Skeletal muscle cell (primary cell): ENCODE results near the gene MSI2.

Experiments
- DNase-seq: peaks from one replicate; pipeline ENCODE4 v3.0.0-alpha.2; 2010; ENCODE audit warnings: low read depth
- H3K4me3 ChIP-seq: 2 replicates; pipeline ENCODE4 v1.5.1; 2011; ENCODE audit warnings: low read depth, mild to moderate bottlenecking, control low read depth, low read length, moderate library complexity

Gene MSI2

DNA sequence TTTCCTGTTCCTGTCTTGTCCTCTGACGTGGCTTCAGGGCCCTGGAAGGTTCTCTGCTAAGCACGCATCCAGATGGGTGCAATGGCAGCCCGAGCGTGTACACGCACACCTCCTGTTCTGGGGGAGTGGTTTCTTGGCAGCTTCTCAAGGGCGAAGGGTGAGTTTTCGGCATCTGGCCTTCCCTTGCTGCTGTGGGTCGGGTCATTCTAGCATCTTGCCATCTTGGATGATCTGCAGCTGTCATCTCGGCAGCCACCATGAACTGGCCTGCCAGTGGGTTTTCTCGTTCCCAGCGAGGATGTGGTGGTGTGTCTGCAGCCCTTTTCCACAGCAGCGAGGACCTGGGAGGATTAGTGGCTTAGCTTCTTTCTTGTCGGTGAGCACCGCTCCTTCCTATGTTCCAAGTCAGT, 10.6 kb downstream of the MSI2 start:
- DNase-seq, result no peak

DNA sequence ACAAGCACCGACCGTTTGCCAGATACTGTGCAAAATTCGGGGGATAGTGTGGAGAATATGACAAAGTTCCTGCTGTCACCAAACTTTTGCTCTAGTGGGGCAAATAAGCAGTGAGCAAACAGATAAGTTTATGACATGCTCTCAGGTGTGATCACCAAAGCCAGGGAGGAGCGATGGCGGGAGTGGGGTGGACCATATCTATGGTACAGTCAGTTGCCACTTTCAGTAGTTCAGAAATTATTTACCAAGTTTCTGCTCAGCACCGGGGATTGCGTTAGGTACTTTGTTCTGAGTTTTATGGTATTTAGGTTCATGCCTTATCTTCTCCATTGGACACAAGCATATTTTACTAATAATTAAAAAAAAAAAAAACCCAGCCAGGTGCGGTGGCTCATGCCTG, 11.9 kb downstream of the MSI2 start:
- H3K4me3 ChIP-seq, result no peak overlapping the region
- no peak for DNase-seq

More for the DNA sequence above, 10.6 kb downstream of the MSI2 start:
- H3K4me3 ChIP-seq, result no peak overlapping the region

DNA sequence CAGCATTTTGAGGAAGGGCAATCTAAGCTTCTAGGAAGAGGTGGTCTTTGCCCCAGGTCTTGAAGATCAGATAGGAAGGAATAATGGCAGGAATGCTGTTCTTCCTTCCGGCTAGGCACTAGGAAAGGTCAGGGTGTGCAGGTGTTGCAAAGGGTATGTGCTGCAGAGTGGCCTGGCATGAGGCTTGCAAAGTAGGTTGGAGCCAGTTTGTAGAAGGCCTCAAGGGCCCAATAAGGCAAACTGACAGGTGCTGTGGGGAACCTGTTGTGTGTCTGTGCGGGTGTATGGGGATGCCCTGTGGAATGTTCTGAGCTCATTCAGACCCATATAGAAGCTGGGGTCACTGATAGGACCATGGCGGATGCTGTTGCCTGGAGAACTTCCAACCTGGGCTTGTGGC, 12.7 kb downstream of the MSI2 start:
- no peak overlapping the region for H3K4me3 ChIP-seq
- DNase-seq, result no peak

DNA sequence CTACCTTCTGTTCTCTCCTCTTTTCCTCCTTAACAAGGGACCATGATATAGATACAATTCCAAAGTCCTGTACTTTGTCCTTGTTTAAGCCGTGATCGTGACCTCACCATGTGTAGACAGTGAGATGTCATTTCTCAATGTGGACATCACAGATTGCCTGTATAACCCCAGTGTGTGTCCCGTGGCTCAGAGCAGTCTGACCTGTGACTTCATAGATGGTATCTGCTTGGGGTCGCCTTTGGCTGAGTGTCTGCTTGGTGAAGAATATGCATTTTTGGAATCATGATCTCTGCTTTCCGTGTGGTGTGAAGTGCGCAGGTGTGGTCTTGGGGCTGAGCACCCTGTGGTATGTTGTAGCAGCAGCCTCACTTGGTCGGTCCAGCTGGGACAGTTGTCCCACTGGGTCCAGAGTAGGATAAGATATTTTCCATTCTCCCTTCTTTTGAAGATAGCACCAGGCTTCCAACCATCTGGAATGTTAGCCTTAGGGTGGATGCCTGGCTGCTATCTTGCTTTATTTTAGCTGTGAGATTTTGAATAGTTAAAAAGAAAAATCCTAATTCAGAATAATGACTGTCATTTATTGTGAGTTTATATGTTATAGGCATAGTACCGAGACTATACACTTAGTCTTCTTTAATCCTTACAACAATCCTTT, 13.4 kb downstream of the MSI2 start:
- no peak overlapping the region for H3K4me3 ChIP-seq
- no peak for DNase-seq

DNA sequence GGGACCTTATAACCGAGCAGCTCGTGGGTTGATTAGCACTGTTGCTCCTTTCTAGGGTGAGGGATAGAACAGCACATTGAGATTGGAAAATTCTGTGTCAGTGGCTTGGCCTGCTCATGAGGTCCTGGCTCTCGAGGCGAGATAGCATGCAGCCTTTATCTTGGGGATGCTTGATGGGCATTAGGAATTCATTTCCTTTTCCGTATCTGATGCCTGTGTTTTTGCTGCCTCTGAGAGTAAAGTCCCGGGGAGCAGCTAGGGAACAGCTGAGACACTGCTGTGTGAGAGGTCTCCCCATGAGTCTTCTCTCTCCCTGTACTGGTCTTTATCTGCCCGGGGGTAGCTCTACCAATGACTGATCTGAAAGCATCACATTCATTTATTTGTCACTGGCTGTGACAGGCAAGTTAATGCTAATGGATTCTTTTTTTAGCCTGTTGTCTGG, 14.5 kb downstream of the MSI2 start:
- H3K4me3 ChIP-seq, result no peak overlapping the region
- no peak for DNase-seq

DNA sequence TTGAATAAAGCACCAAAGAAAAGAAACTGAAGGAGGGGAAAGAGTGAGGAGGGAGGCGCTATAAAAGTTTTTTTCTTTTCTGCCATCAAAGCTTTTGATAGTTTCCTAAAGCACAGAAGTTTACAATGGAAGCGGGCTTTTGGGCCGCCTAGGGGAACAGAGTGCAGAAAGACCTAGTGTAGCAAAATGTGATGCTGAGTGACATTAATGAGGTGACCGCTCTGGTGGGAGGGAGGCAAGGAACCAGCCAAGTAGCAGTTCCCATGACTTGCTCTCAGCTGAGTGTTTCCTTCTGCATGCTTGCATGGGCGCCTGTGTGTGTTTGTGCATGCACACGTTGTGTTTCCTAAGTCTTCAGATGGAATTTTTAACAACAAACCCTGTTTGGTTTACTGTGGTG, 15.5 kb downstream of the MSI2 start:
- no peak for DNase-seq
- H3K4me3 ChIP-seq, result no peak overlapping the region

DNA sequence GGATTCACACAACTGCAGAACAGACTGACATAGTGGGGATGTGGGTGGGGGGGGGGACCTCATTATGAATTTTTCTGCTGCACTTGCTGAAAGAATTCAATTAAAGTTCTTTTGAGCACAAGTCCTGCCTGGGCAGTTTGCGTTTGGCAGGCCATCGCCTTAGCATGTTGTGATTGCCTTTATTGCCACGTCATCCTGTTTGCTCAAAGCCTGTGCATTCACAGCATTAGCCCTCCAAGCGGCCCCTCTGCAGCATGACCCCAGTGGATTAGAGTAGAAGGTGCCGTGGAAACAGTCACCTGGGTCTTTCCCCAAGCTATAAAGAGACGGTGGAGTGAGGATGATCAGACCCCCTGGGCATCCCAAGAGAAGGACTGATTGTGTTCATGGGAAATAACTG, 17.2 kb downstream of the MSI2 start:
- H3K4me3 ChIP-seq, result no peak overlapping the region
- DNase-seq, result no peak

DNA sequence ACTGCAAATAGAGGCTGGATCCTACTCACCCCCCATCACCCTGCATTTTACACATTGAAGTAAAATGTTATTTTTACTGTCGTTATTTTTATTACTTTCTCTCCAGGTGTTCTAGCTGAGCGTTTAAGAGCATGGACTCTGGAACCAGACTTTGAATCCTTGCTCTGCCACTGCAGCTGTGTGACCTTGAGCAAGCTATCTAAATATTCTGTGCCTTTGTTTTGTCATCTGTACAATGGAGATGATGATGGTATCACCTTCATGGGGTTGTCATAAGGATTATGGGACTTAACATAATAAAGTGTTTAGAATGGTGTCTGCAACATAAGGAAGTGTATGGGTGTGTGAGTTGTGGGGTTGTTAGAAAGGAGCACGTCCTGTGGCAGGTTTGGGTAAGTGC, 17.8 kb downstream of the MSI2 start:
- H3K4me3 ChIP-seq, result no peak overlapping the region
- DNase-seq, result no peak

DNA sequence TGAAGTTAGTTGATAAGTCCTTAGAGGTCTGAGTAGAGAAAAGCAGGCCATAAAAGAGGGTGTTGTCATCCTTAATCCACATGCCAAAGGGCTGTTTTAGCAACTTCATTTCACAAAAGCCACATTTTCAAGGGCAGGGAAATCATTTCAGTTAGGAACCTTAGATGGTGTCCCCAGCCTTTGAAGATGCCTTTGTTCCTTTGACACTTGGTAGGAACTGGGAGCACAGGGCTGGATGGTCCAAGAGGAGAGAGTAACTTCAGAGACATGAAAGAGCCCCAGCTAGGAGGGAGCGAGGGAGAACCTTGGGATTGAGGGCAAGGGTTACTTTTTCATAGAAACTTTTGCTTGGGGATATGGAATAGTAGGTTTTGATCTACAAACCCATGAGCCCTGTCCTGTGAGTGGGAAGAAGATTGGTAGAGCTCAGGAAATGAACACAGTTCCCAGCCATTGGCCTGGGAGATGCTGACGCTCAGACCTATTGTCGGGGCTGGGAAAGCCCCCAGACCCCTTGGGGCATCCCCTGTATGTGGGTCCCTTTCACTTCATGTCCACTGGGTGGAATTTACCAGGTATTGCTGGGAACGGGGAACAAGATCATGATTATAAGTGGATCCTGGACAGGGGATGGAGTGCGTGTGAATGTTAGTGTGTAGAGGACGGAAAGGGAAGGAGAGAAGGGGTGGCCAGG, 18.9 kb downstream of the MSI2 start:
- DNase-seq, result no peak
- H3K4me3 ChIP-seq, result no peak overlapping the region

DNA sequence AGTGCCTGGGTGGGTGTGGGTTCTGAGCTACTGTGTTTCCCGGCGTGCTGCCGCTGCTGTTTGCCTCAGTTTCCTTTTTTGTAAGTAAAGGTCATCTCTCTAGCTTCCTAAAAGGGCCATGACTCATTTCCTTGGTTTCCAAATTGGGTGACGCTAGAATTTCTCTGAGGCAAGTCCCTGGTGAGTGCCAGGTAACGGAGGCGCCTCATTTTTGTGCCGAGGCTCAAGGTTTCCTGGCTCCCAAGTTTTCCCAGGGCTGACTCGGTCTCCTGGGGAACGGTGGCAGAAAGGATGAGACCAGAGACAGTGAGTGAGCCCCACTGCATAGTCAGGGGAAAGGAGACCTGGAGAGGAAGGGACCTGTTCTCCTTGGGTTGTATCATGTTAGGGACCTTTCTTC, 20.3 kb downstream of the MSI2 start:
- no peak for DNase-seq
- no peak overlapping the region for H3K4me3 ChIP-seq

DNA sequence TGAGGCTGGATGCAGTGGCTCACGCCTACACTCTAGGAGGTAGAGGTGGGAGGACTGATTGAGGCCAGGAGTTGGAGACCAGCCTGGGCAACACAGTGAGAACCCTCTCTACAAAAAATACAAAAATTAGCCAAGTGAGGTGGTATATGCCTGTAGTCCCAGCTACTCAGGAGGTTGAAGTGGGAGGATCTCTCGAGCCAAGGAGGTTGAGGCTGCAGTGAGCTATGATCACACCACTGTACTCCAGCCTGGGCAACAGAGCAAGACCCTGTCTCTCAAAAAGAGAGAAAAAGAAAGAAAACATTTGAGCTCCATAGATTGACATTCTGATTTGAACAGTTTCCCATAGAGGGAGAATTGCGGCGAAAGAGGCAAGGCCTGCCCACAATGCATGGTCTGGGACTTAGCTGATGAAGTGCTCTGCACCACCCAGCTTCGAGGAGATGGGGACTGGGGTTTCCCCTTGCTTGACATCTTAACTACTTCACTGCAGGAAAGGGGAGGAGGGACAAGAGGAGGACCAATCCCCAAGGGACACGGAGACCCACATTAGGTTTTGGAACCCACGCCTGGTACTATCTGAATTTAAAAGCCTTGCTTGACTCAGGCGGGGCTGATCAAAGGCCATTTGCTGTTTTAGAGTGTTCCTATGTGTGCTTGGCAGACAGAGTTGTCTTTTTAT, 21.7 kb downstream of the MSI2 start:
- DNase-seq, result no peak
- no peak overlapping the region for H3K4me3 ChIP-seq

DNA sequence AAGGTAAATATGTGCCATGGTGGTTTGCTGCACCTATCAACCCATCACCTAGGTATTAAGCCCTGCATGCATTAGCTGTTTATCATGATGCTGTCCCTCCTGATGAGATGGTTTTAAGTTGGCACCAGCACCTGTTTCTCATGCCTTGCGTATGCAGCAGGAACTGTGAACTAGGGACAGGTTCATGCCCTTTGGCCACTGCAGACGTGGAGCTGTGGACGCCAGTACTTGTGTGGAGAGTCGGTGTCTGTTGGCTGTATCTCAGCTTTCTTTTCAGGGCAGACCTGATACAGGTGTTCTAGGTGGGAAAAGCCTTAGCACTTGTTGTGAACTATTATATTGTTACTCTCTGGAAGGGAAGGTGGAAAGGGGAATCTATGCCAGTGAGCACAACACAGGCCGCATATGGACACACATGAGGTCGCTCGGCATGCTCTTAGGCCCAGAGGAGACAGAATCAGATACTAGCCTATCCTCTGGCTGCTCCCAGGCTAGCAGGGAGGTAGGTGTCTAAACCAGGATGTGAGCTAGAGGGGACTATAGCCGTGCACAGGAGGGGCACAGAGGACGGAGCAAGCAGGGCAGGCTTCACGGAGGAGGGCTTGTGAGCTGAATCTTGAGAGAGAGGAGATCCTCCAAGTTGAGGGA, 22.5 kb downstream of the MSI2 start:
- DNase-seq, result no peak

DNA sequence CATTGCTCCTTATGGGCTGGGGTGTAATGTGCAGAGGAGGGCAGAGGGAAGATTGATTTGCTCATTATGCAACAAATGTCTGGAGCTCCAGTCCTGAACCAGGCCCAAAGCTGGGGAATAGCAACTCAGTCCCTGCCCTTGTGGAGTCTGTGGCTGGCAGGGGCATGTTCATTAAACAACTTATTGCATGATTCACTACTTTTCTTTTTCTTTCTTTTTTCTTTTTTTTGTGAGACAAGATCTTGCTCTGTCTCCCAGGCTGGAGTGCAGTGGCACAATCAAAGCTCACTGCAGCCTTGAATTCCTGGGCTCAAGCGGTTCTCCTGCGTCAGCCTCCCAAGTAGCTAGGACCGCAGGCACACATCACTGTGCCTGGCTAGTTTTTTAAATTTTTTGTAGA, 23.1 kb downstream of the MSI2 start:
- H3K4me3 ChIP-seq, result no peak overlapping the region
- DNase-seq, result no peak

More for the DNA sequence above, 22.5 kb downstream of the MSI2 start:
- H3K4me3 ChIP-seq, result no peak overlapping the region

DNA sequence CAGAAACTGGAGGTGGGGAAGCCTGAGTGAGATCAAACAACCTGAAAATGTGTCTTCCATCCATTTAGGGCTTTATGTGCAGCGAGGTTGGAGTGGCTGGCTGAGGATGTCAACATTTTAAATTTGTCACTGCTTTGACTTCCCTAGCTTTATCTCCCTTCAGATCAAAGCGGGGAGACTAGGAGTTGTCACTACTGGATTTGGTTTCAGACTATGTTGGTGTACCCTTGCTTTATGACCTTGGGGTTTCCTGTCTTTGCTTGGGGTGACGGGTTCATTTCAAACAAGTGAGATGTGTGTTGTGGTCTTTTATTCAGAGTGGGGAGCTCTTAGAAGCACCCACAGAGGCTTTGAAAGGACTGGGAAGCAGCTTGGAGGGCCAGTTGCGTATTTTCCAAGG, 25.6 kb downstream of the MSI2 start:
- H3K4me3 ChIP-seq, result no peak overlapping the region
- no peak for DNase-seq

DNA sequence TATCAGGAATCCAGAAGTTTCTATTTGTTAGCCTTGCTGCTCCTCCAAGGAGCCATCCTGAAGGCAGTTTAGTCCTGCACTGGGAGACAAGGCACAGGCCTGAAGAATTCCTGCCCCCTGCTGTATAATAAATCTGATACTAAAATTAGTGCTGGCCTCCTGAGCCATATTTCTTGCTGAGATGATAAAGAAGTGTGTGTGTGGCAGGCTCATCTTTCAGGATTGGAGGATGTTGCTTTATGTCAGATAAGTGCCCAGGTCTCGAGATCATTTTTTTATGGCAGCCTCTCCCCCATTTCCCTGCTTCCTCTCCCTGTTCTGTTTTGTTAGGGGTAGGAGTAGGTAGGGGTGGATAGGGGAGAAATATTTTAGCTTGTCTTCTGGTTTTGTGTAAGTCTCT, 26.0 kb downstream of the MSI2 start:
- H3K4me3 ChIP-seq, result no peak overlapping the region
- DNase-seq, result no peak

DNA sequence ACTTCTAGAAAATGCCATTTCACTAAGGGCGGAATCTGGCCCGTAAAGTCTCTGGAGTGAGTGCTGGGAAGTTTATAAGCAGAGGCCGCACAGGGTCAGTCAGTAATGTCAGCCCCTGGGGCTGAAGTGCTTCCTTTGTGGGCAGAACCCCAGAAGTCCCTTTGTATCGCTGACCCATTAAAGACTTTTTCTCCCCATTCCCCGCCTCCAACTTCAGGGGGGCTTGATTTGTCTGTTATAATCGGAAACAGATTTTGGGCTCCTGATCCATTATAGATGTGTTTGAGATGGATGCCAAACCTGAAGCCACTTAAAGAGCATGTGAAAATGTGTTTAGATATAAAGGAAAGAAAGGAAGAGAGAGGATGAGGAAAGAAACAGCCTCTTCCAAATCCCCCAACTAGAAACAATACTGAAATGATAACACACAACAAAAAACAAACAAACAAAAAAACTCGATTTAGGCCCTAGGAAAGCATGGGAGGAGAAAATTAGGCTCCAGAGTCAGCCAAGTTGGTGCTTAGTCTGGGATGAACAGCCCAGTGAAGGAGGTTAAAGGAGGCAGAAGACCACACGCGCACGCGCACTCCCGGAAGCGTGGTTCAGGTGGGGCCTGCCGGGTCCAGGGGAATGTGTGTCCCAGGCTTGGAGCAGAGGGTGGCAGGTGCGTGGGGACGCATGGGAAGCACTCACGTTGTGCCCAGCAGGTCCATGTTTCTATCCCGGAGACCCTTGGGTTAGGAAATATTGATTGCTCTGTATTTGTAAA, 27.1 kb downstream of the MSI2 start:
- no peak for DNase-seq
- H3K4me3 ChIP-seq, result no peak overlapping the region

DNA sequence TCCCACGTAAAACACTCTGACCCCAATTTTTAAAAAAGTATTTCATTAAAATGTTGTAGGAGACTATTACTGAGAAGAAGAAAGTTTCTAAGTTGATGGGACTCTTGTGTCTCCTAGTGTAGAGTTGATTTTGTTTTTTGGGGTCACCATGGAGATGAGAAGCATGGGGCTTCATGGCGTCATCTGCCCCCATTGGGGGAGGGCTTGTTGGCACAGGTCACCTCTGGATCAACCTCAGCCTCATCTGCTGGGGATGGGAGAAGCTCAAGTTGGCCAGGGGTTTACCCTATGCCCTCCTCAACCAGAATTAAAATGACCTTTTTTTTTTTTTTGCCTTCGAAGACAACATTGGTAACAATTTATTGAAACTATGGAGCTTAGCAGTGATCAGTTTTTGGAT, 28.3 kb downstream of the MSI2 start:
- H3K4me3 ChIP-seq, result no peak overlapping the region
- no peak for DNase-seq

DNA sequence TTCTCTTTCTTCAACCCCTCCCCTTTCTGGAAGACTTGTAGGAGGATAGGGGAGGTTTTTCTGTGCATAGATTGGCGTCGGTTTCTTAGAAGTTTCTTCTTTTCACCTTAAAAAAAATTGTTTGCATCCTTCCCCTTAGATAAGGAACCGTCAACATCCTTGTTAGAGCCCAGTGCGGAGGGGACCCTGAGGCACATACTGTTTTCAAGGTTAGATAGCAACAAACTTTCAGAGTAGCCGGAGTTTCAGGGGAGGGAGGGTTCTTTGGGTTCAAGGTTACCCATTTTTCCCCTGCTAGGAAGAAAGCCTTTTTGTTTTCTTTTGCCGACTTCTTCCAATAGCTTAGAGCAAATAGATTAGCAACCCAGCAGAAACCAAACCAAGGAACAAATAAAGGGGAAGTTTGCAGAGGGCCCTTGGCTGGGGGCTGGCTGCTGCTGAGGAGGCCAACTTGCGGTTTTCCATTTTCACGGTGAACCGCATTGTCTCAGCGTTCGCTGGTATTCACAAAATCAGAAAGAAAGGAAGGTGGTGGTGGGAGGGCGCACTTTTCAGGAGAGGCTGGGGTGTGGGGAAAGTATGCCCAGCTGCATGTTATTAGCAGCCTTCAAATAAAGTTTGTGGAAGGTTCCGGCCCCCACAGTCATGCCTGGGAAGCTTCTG, 28.8 kb downstream of the MSI2 start:
- no peak for DNase-seq

DNA sequence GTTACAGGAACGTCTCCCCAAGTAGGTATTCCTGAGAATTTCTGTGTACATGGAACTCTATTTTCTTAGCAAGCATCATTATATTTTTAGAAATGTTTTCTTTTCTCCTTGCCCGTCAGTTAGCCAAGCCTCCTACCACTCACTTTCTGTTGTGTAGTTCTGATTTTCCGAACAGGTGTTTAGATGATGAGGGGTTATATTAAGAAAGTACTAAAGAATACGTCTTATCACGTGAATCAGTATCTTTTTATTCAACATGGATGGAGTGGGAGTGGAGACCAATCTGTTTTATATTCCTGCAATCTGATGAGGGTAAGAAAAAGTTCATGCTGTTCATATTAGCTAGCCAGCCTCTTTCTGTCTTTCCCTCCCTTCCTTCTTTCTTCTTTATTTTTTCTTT, 29.4 kb downstream of the MSI2 start:
- no peak overlapping the region for H3K4me3 ChIP-seq
- no peak for DNase-seq

More for the DNA sequence above, 28.8 kb downstream of the MSI2 start:
- no peak overlapping the region for H3K4me3 ChIP-seq
